HAP-1 (cell line): ENCODE data around the gene LRRC61.

ENCODE experiments used
- DNase-seq, 2 experiments: peaks; one replicate each; pipeline ENCODE4 v3.0.0-alpha.2; 2016 to 2020; ENCODE audit warnings: low spot score in 2 of 2
- H3K27me3 ChIP-seq: fragments of 250-450 bp; sonication (Bioruptor Pico); 2 replicates; pipeline ENCODE4 v1.5.1; 2020; ENCODE audit warnings: low read depth, mild to moderate bottlenecking, moderate library complexity
- H3K36me3 ChIP-seq: fragments of 250-450 bp; sonication (Bioruptor Pico); replicated peaks from 2 replicates; pipeline ENCODE4 v1.5.1; 2020; ENCODE audit warnings: mild to moderate bottlenecking
- H3K4me1 ChIP-seq: fragments of 250-450 bp; sonication (Bioruptor Pico); 2 replicates; pipeline ENCODE4 v1.5.1; 2020; ENCODE audit warnings: mild to moderate bottlenecking
- H3K4me3 ChIP-seq: fragments of 250-450 bp; sonication (Bioruptor Pico); 2 replicates; pipeline ENCODE4 v1.5.1; 2020; ENCODE audit warnings: mild to moderate bottlenecking, moderate library complexity
- H3K9me3 ChIP-seq: fragments of 250-450 bp; sonication (Bioruptor Pico); 2 replicates; pipeline ENCODE4 v1.5.1; 2020; ENCODE audit warnings: mild to moderate bottlenecking, moderate library complexity
- in situ Hi-C: fragments of 300-500 bp; cut with MboI; formaldehyde crosslinking; loops from 3 replicates; pipeline ENCODE4 v1.14.3; 2020; ENCODE audit warnings: low sequenced_read_pairs, inconsistent platforms, mixed read lengths

The LRRC61 gene

DNA sequence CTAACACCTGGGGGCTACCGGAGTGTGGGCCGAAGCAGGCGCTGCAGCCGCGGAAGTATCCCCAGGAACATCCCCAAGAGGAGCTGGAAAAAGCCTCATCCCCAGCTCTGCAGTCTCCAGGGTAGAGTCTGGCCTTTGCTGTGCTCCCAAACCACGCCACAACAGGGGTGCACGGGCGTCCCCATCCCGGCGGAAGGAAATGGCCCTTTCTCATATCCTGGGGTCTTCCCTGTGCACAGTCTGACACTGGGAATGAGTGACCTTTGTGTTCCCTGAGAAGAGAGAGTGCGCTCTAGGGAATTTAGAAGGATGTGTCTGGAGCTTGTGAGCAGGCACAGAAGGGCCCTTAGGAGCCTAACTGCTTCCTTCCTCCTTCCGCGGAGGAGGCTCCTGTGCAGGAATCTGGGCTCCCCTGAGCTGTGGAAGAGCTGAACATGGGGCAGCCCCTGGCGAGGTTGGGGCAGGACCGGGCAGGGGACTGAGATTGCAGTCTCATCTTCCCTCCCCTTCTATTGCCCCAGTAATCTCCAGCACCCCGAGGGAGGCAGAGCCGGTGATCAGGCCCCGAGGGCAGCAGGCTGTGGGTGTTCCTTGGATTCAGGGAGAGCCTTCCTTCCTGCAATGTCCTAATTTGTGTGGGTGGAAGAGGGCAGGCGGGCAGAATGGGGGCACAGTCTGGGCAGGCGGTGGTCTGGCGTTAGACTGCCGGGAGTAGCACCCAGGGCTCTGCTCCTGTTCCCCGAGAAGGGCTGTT, 46.8 kb downstream of the LRRC61 start:
- Histone ChIP-seq H3K27me3 (no peaks in the 10 kb centered on the region), H3K4me3 (peak overlapping the region; percentile 72), H3K4me1 (peaks cover 18% of the 10 kb centered on the region), H3K36me3 (peaks cover 51% of the 10 kb centered on the region), H3K9me3 (no peaks in the 10 kb centered on the region)
- in situ Hi-C loops = no loop called here
- DNase-seq = no peak

- Histone ChIP-seq H3K4me1 (peaks cover 18% of the 10 kb centered on the region), H3K9me3 (no peaks in the 10 kb centered on the region), H3K36me3 (peaks cover 51% of the 10 kb centered on the region), H3K4me3 (peak overlapping the region; percentile 72), H3K27me3 (no peaks in the 10 kb centered on the region)
- in situ Hi-C loops = no loop called here
- DNase-seq = no peak
Observed at GRCh38 chr7:150370612-150371071, 47.5 kb downstream of the LRRC61 start.

- no peak overlapping the region for H3K4me3 ChIP-seq
- peaks cover 18% of the 10 kb centered on the region for H3K4me1 ChIP-seq
- no peak for DNase-seq
- in situ Hi-C loops = no loop called here
- no peaks in the 10 kb centered on the region for H3K27me3 ChIP-seq
- peaks cover 51% of the 10 kb centered on the region for H3K36me3 ChIP-seq
- no peaks in the 10 kb centered on the region for H3K9me3 ChIP-seq
Observed at GRCh38 chr7:150371131-150371995, 48.2 kb downstream of the LRRC61 start.

- Histone ChIP-seq H3K4me1 (peaks cover 18% of the 10 kb centered on the region), H3K9me3 (no peaks in the 10 kb centered on the region), H3K27me3 (no peaks in the 10 kb centered on the region), H3K4me3 (no peak overlapping the region), H3K36me3 (peaks cover 51% of the 10 kb centered on the region)
- in situ Hi-C loops = no loop called here
- no peak for DNase-seq
Observed at GRCh38 chr7:150371996-150372270, 48.8 kb downstream of the LRRC61 start.

GRCh38 chr7:150372271-150373048, 49.3 kb downstream of the LRRC61 start:
- no peak for DNase-seq
- in situ Hi-C loops = no loop called here
- H3K27me3 ChIP-seq = no peaks in the 10 kb centered on the region
- peaks cover 18% of the 10 kb centered on the region for H3K4me1 ChIP-seq
- H3K36me3 ChIP-seq = peaks cover 51% of the 10 kb centered on the region
- no peaks in the 10 kb centered on the region for H3K9me3 ChIP-seq
- no peak overlapping the region for H3K4me3 ChIP-seq

GRCh38 chr7:150373049-150373801, 50.1 kb downstream of the LRRC61 start:
- Histone ChIP-seq H3K9me3 (no peaks in the 10 kb centered on the region), H3K27me3 (no peaks in the 10 kb centered on the region), H3K4me3 (no peak overlapping the region), H3K4me1 (peaks cover 15% of the 10 kb centered on the region), H3K36me3 (peaks cover 51% of the 10 kb centered on the region)
- DNase-seq = no peak
- in situ Hi-C loops = no loop called here

GRCh38 chr7:150374026-150374425, 50.9 kb downstream of the LRRC61 start:
- Histone ChIP-seq H3K4me1 (peaks cover 18% of the 10 kb centered on the region; the same call in 1 of the 2 replicates), H3K27me3 (no peaks in the 10 kb centered on the region), H3K36me3 (peaks cover 51% of the 10 kb centered on the region), H3K9me3 (no peaks in the 10 kb centered on the region), H3K4me3 (no peak overlapping the region)
- in situ Hi-C loops = no loop called here
- no peak for DNase-seq

DNA sequence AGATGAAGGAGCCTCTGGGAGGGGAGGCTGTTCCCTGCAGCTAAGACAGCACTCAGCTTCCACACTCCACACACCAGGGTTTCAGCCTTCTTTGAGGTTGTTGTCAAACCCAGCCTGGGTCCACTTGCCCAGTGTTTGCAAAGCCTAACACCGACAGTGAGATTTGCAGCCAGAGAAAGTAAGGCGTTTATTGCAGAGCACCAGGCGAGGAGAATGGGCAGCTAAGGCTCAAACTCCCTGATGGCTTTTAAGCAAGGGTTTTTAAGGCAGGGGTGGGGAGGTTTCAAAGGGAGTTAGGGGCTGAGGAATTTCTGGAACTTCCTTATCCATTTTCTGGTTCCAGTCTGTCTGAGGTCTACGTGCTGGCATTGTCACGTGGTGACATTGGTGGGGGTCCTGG, 51.3 kb downstream of the LRRC61 start:
- peaks cover 51% of the 10 kb centered on the region for H3K36me3 ChIP-seq
- H3K27me3 ChIP-seq = no peaks in the 10 kb centered on the region
- H3K9me3 ChIP-seq = no peaks in the 10 kb centered on the region
- H3K4me1 ChIP-seq = peaks cover 18% of the 10 kb centered on the region; the same call in 1 of the 2 replicates
- no peak for DNase-seq
- H3K4me3 ChIP-seq = no peak overlapping the region
- in situ Hi-C loops = no loop called here

- Histone ChIP-seq H3K4me1 (peaks cover 15% of the 10 kb centered on the region), H3K36me3 (peaks cover 37% of the 10 kb centered on the region)
Observed at GRCh38 chr7:150375662-150376521, 52.7 kb downstream of the LRRC61 start.

DNA sequence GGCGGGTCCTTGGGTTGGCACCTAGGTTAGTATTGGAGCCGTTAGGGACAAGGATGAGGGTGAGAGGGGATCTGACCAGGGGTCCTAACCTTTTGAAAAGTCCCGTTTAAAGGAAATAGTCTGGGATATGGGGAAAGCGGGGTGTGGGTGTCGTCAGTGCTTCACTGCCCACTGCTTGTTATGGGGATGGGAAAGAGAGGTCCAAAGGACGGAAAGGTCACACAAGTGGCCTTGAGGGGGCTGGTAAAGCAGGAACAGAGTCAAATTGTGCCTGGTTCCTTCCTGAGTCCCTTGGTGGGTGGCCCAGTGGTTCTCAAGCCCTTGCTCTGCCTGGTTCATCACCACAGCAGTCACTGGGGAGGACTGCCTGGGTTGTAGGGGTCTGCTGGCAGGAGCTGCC, 53.4 kb downstream of the LRRC61 start:
- Histone ChIP-seq H3K36me3 (peaks cover 30% of the 10 kb centered on the region), H3K9me3 (no peaks in the 10 kb centered on the region), H3K4me3 (no peak overlapping the region), H3K4me1 (peaks cover 15% of the 10 kb centered on the region), H3K27me3 (no peaks in the 10 kb centered on the region)
- DNase-seq = no peak
- in situ Hi-C loops = no loop called here

More at GRCh38 chr7:150375662-150376521, 52.7 kb downstream of the LRRC61 start:
- Histone ChIP-seq H3K9me3 (no peaks in the 10 kb centered on the region), H3K4me3 (no peak overlapping the region), H3K27me3 (no peaks in the 10 kb centered on the region)
- DNase-seq = no peak
- in situ Hi-C loops = no loop called here

DNA sequence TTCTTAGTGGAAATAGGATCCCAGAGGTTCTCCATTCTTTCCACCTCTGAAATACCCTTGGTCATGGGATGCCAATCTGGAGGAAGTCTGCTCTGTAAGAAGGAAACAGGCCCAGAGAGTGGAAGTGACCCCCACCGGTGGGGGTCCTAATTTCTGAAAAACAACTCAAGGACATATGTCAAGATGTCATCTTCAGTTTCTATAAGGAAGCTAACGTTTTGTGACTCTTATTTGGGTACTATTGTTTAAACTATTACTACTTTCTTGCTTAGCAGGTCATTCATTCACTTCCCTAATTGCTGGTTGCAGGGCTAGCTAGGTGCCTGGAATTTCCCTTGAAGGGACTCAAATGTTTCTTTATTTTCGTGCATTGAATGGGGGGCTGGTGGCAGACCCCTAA, 54.0 kb downstream of the LRRC61 start:
- in situ Hi-C loops = no loop called here
- Histone ChIP-seq H3K4me1 (peaks cover 15% of the 10 kb centered on the region), H3K4me3 (no peak overlapping the region)

DNA sequence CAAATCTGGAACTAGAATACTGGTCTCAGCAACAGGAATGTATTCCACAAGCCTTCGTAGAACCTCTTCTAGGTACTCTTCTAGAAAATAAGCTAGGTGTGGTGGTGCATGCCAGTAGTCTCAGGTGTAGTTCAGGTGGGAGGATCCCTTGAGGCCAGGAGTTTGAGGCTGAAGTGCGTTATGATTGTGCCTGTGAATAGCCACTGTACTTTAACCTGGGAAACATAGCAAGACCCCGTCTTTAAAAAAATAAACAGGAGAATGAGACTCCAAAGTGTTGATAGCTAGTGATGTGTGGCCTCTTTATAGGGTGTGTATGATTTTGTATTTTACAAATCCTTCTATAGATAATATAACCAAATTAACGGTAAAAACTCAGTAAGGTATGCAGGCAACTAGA, 54.5 kb downstream of the LRRC61 start:
- H3K4me3 ChIP-seq = no peak overlapping the region; the same call in 1 of the 2 replicates

More for the DNA sequence above, 54.0 kb downstream of the LRRC61 start:
- no peak for DNase-seq
- Histone ChIP-seq H3K36me3 (peaks cover 24% of the 10 kb centered on the region), H3K27me3 (no peaks in the 10 kb centered on the region), H3K9me3 (no peaks in the 10 kb centered on the region)

More for the DNA sequence above, 54.5 kb downstream of the LRRC61 start:
- Histone ChIP-seq H3K36me3 (peaks cover 19% of the 10 kb centered on the region), H3K9me3 (no peaks in the 10 kb centered on the region), H3K27me3 (no peaks in the 10 kb centered on the region), H3K4me1 (peaks cover 15% of the 10 kb centered on the region)
- no peak for DNase-seq
- in situ Hi-C loops = no loop called here
